Uterus (tissue), 4 donors: ENCODE data around the gene RCE1. TPM values are rescaled to one million over a fixed set of nuclear protein-coding genes. Genes with fewer than 3 reads are reported as not detected.

Source experiments
- DNase-seq, 2 donors: peaks; one replicate each; pipeline ENCODE4 v3.0.0-alpha.2; 2019 to 2020
- H3K27ac ChIP-seq, 2 donors: fragments of 200-600 bp; sonication (generic); 1 replicate in 1 of 2; 2 replicates in 1 of 2; pipeline ENCODE4 v1.5.1; 2016 to 2018
- H3K27me3 ChIP-seq, 2 donors: fragments of 200-600 bp; sonication (generic); one replicate each; pipeline ENCODE4 v1.5.1; 2018 to 2019; ENCODE audit warnings: control low read depth in 1 of 2
- H3K36me3 ChIP-seq, 2 donors: fragments of 200-600 bp; sonication (generic); one replicate each; pipeline ENCODE4 v1.5.1; 2019; ENCODE audit warnings: control low read depth in 1 of 2
- H3K4me1 ChIP-seq, 2 donors: fragments of 200-600 bp; sonication (generic); one replicate each; pipeline ENCODE4 v1.5.1; 2018 to 2019; ENCODE audit warnings: control low read depth in 1 of 2
- H3K4me3 ChIP-seq, 2 donors: fragments of 200-600 bp; sonication (generic); 1 replicate in 1 of 2; 2 replicates in 1 of 2; pipeline ENCODE4 v1.5.1; 2018 to 2019; ENCODE audit warnings: mild to moderate bottlenecking in 1 of 2
- H3K9me3 ChIP-seq, 2 donors: fragments of 200-600 bp; sonication (generic); one replicate each; pipeline ENCODE4 v1.5.1; 2019; ENCODE audit warnings: control low read depth in 1 of 2
- POLR2A ChIP-seq, 2 donors: fragments of 450-650 bp; IDR thresholded peaks; one replicate each; pipeline ENCODE4 v1.6.1; 2016; ENCODE audit warnings: antibody characterized with exemption in 2 of 2, mild to moderate bottlenecking in 1 of 2, moderate library complexity in 1 of 2
- intact Hi-C: fragments of 100-400 bp; cut with DNase I; formaldehyde crosslinking; loops from one replicate; pipeline ENCODE4 v1.15.1; 2023; ENCODE audit warnings: low total_unique reads
- total RNA-seq, 4 donors: library from RNA; depleted of rRNA in 3 of 4; stranded (reverse); fragments of >200 nt in 3 of 4; gene quantifications; one replicate each; pipeline versions ENCODE4 v1.1.0 to v1.2.4, GENCODE V29; 2014 to 2023
- TF ChIP-seq, protein P1 (sequence below), 4 experiments: fragments of 200-600 bp in 2 of 4; fragments of 450-650 bp in 2 of 4; sonication (generic) in 2 of 4; IDR thresholded peaks; one replicate each; pipeline ENCODE4 v1.5.1; 2016 to 2019; ENCODE audit warnings: antibody characterized with exemption in 4 of 4, mild to moderate bottlenecking in 2 of 4, moderate library complexity in 1 of 4
- donor health status: DM: yes; HTN: yes; CAD: no.

The RCE1 gene
- total RNA-seq, 4 donors from 2014 or later, result 2.3 to 19.4 (median 13.7) TPM

GRCh38 chr11:66888282-66888681, 45.0 kb downstream of the RCE1 start:
- no peak for DNase-seq
- TF ChIP-seq, protein P1, sequence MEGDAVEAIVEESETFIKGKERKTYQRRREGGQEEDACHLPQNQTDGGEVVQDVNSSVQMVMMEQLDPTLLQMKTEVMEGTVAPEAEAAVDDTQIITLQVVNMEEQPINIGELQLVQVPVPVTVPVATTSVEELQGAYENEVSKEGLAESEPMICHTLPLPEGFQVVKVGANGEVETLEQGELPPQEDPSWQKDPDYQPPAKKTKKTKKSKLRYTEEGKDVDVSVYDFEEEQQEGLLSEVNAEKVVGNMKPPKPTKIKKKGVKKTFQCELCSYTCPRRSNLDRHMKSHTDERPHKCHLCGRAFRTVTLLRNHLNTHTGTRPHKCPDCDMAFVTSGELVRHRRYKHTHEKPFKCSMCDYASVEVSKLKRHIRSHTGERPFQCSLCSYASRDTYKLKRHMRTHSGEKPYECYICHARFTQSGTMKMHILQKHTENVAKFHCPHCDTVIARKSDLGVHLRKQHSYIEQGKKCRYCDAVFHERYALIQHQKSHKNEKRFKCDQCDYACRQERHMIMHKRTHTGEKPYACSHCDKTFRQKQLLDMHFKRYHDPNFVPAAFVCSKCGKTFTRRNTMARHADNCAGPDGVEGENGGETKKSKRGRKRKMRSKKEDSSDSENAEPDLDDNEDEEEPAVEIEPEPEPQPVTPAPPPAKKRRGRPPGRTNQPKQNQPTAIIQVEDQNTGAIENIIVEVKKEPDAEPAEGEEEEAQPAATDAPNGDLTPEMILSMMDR (IDR thresholded peaks at IDR 0.05), result no peak
- TF ChIP-seq POLR2A (IDR thresholded peaks at IDR 0.05), result no peak
- H3K4me3 ChIP-seq, result no peak overlapping the region
- no peaks in the 10 kb centered on the region for H3K4me1 ChIP-seq
- H3K27ac ChIP-seq, result no peak overlapping the region
- H3K9me3 ChIP-seq, result no peaks in the 10 kb centered on the region
- no peaks in the 10 kb centered on the region for H3K27me3 ChIP-seq
- no peaks in the 10 kb centered on the region for H3K36me3 ChIP-seq
- intact Hi-C loops, result no loop called here

- Histone ChIP-seq H3K27me3 (no peaks in the 10 kb centered on the region), H3K4me3 (no peak overlapping the region), H3K4me1 (no peaks in the 10 kb centered on the region), H3K36me3 (no peaks in the 10 kb centered on the region), H3K27ac (no peak overlapping the region), H3K9me3 (no peaks in the 10 kb centered on the region)
- TF ChIP-seq, protein P1 (IDR thresholded peaks at IDR 0.05), result no peak
- no peak for TF ChIP-seq POLR2A (IDR thresholded peaks at IDR 0.05)
- intact Hi-C loops, result no loop called here
- no peak for DNase-seq
Observed at GRCh38 chr11:66889960-66890359, 46.7 kb downstream of the RCE1 start.

DNA sequence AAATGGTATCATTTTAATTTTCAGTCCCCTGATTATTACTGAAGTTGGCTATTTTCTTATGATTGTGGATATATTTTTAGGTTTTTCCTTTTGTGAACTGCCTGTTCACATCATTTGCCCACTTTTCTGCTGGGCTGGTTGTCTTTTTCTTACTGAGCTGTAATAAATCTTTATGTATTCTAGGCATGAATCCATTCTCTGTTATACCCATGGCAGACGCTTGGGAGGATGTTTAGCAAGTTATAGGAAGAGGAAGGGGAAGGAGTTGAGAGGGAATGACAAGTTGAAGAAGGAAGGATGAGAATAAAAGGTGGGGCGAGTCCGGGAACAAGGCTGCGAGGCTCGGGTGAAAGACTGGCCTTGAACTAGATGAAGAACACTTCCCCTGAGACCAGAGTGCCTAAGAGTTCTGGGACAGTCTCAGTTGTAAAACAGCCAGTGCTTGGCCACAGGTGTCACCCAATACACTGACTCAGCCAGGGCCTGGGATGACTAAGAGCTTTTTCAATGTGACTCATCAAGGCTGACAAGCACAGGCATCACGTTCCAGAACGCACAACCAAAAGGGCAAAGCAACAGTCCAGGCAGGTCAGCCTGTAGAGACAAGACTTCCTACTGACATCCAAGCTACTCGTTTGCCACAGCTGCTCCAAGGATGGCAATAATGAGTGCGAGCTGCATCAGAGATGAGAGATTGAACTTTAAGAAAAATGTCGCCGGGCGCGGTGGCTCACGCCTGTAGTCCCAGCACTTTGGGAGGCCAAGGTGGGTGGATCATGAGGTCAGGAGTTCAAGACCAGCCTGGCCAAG, 48.8 kb downstream of the RCE1 start:
- Histone ChIP-seq H3K27ac (no peak overlapping the region), H3K4me3 (no peak overlapping the region), H3K9me3 (no peaks in the 10 kb centered on the region), H3K4me1 (no peaks in the 10 kb centered on the region), H3K36me3 (no peaks in the 10 kb centered on the region), H3K27me3 (no peaks in the 10 kb centered on the region)
- intact Hi-C loops, result no loop called here
- no peak for DNase-seq
- TF ChIP-seq POLR2A (IDR thresholded peaks at IDR 0.05), result no peak
- TF ChIP-seq, protein P1 (IDR thresholded peaks at IDR 0.05), result no peak

- intact Hi-C loops, result no loop called here
- Histone ChIP-seq H3K9me3 (no peaks in the 10 kb centered on the region), H3K4me3 (no peak overlapping the region), H3K27me3 (no peaks in the 10 kb centered on the region), H3K27ac (no peak overlapping the region), H3K4me1 (no peaks in the 10 kb centered on the region), H3K36me3 (no peaks in the 10 kb centered on the region)
- TF ChIP-seq, protein P1 (IDR thresholded peaks at IDR 0.05), result no peak
- no peak for TF ChIP-seq POLR2A (IDR thresholded peaks at IDR 0.05)
- DNase-seq, result no peak
Observed at GRCh38 chr11:66892911-66893310, 49.7 kb downstream of the RCE1 start.

DNA sequence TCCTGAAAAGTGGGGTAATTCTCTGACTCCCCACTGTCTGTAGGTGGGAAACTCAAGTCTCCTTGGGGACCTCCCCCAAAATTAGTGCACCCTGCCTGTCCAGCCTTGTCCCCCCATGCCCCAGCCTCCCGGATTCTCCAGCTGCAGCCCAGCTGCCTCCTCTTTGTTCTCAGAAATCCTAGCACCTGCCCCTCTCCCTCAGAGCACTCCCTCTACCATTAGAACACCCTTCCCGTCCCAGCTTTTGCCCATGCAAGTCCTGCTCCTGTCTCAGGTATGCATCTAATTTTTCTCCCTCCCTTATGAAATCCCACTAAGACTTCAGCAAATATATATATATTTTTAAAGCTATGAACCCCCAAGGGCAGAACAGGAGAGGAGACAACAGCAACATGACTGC, 50.9 kb downstream of the RCE1 start:
- Histone ChIP-seq H3K9me3 (no peaks in the 10 kb centered on the region), H3K27ac (no peak overlapping the region)
- intact Hi-C loops, result no loop called here

More for the DNA sequence above, 50.9 kb downstream of the RCE1 start:
- Histone ChIP-seq H3K4me1 (no peaks in the 10 kb centered on the region), H3K36me3 (no peaks in the 10 kb centered on the region), H3K27me3 (no peaks in the 10 kb centered on the region), H3K4me3 (no peak overlapping the region)
- TF ChIP-seq, protein P1 (IDR thresholded peaks at IDR 0.05), result no peak
- no peak for TF ChIP-seq POLR2A (IDR thresholded peaks at IDR 0.05)
- no peak for DNase-seq
